Midbrain (tissue), 1 donor: ENCODE results near the gene HOXA11.

Experiments used
- DNase-seq: peaks from one replicate; lab custom pipeline; 2025; lab: John Stamatoyannopoulos, UW

Gene HOXA11

DNA sequence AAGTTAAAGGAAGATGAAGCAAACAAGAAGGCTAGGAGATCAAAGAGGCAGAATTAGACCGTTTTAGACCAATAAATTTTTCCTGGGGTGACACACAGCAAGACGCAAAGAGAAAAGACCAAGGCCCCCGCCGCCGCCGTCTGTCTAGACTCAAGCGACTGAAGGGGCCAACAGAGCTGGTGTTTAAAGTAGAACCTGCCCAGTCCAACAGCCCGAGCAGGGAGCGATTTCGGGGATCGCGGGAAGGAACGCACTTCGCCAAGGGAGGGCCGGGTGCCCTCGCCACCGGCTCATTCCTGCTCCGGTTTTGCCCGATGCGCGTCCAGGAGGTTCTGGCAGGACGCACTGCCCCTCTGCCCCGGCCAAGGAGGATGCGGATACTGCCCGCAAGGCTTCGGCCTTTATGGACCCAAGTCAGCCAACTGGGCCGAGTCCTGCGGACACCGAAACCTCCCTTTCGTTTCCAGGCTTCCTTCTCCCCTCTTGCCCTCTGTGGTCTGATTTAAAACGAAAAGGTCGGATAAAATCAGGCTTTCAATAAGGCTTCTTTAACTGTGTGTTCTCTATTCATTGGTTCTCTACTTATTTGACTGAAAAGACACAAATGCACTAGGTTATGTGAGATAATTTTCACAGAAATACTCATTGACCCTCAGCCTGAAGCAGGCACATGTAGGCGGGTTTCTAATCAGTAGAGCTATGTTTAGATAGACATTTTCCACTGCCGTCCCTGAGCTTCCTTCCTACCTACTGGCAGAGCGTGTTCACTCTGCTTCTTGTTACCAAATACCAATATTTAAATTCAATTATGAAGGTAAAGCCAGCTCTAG lies 26.4 kb downstream of the HOXA11 start:
- no peak for DNase-seq

DNA sequence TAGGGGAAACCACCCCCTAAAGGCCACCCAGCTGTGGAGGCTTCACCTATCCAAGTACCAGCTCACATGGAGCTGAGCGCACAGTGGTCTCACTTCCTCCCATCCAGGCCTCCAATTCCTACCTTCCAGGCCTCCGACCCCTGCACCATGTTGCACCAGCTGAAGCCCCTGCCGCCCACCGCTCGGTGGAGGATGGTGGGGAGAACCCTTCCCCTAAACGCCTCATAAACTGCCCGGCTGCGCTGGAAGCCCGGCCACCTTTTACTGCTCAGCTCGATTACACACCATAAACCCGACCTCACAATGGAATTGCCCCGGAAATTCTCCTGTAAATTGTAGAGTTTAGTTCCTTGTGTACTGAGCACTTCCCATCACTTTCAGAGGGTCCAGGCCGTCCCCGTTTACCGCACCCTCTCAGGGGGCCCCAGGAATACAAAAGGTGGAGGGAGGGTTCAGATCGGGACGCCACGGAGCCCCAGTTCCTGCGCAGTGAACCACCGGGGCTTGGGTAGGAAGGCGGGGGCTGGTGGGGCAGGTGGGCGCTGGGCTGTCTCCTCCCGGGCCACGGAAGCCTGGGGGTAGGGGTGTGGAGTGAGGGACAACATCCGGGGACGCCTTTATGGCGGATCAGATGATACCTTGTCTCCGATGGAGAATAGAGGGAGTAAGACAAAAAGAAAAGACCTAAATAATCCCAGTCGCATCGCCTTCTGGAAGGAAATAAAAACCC lies 27.2 kb downstream of the HOXA11 start:
- DNase-seq: no peak

DNA sequence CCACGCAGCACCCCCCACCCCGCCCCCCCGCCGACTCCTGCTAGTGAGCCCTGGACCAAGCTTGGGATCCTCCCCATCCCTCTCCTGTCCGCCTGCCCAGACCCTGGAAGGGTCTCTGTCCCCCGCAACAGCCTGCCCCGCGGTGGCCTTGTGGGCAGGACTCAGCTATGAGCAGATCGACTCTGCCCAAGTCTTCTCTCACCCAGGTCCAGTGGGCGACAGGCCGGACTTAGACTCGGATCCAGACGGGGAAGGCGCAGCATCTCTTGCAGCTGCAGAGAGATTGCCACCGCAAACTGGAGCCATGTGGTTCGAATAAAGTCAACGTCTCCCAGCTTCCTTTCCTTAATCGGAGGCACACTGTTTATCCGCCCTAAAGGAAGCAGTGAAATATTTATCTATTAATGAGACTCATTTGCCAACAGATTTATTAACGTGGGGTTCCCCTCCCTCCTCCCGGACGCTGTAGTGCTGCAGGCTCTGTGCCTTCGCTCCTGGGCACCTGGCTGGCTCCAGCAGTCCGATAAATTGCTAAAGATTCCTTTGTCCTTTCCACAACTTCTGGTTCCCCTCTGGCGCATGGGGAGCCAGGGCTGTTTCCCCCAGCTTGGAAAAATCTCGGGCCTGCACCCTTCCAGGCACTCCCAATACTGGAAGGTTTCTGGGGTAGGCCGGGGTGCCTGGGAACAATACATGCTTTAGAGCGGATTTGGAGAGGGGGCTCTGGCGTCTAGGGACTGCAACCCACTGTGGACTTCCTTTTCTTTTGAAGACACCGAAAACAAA lies 27.9 kb downstream of the HOXA11 start:
- DNase-seq: no peak

DNA sequence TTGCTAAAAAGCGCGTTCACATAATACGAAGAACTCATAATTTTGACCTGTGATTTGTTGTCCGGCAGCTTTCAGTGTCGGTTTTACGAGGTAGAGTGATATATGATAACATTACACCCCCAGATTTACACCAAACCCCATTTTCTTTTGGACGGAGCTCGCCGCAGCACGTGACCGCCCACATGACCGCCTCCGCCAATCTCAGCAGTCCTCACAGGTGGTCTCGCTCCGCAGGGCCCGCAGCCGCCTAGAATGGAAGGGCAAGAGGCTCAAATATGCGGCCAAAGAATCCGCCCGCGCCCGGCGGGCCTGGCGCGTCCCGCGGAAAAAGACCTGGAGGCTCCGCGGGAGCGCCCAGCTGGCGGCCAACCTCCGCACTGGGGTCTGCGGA lies 28.5 kb downstream of the HOXA11 start, which contains the start of gene HOXA7:
TSS of gene HOXA7 (minus strand) at position 168 of the 391 bp plus-strand sequence. CDS start at position 38, 130 bp downstream.
- no peak for DNase-seq

DNA sequence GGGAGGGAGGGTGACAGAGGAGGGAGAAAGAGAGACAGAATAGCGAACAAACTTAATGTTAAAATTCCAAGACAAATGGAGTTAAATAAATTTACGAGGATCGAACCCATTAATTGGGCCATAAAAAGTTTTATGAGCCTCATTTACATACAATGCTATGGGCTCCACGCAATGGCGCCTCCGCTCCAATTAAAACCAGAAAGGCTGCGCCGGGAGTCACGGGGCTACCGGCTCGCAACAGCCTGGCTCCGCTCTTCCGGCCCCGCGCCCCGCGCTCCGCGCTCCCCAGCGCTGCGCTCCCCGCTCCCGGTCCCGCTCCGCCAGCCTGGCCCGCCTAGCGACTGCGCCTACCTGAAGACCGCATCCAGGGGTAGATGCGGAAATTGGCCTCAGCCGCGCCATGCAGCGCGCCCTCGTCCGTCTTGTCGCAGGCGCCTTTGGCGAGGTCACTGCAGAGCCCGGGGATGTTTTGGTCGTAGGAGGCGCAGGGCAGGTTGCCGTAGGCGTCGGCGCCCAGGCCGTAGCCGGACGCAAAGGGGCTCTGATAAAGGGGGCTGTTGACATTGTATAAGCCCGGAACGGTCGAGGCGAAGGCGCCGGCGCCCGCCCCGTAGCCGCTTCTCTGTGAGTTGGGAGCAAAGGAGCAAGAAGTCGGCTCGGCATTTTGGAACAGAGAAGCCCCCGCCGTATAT lies 29.1 kb downstream of the HOXA11 start:
- DNase-seq: no peak

DNA sequence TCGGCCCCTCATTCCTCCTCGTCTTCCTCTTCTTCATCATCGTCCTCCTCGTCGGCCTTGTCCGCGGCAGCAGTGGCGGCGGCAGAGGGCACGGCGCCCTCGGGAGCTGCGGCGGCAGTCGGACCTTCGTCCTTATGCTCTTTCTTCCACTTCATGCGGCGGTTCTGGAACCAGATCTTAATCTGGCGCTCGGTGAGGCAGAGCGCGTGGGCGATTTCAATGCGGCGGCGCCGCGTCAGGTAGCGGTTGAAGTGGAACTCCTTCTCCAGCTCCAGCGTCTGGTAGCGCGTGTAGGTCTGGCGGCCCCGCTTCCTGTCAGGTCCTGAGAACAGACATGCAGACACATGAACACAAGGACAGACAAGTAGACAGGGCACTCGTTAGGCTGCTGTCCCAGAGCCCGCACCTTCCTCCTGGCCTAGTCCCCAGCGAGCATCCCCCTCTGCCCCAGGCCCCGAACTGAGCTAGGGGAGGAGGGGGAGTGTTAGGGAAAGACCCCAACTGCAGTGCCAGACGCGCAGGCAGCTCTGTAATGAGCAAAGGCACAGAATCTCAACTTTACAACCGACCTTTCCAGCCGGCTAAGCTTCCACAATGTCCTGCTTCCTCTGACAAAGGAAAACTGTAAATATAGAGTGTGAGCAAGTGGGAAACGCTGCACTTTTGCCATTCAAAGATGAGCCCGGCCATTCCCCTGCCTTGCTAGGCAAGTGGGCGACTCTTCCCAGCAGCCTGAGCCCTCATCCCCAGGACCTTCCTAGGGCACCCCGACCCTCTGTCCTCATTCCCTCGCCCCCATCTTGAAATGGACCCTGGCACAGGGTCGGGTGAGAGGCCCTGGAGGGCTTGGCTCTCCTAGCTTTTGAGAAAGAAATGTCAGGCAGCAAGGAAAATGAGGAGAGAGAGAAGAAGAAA lies 29.9 kb downstream of the HOXA11 start:
- no peak for DNase-seq

DNA sequence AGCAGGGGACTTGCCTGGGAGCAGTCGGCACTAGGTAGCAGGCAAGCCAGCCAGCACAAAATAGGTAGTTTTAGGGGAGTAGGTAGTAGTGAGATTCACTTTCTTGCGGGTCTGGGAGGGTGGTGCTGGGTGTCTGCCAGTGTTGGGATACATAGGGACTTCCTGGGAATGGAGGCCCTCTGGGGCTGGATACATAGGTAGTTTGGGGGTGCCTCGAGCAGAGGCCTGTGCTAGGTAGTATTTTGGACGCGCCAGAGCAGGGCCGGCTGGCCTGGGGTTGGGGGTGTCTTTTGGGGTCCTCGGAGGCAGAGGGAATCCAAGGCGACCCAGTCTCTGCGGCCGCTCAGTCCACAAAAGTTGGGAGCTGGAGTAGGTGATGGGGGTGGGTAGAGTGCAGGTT lies 30.7 kb downstream of the HOXA11 start:
- DNase-seq: no peak

DNA sequence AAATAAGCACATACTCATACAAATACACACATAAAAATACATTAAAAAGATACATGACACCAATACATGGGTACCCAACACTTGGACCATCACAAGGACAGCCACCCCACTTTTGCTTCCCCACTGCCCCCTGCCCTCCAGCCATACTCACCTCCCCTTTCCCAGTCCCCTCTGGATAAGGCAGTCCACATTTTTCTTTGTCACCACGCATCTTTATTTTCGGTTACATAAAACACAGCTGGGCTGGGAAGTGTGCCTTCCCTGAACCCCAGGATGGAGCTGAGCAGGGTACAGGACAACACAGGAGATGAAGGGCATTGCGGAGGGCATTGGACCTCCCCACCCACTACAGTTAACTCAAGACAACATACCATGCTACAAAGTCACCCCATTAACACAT lies 31.5 kb downstream of the HOXA11 start:
- no peak for DNase-seq

DNA sequence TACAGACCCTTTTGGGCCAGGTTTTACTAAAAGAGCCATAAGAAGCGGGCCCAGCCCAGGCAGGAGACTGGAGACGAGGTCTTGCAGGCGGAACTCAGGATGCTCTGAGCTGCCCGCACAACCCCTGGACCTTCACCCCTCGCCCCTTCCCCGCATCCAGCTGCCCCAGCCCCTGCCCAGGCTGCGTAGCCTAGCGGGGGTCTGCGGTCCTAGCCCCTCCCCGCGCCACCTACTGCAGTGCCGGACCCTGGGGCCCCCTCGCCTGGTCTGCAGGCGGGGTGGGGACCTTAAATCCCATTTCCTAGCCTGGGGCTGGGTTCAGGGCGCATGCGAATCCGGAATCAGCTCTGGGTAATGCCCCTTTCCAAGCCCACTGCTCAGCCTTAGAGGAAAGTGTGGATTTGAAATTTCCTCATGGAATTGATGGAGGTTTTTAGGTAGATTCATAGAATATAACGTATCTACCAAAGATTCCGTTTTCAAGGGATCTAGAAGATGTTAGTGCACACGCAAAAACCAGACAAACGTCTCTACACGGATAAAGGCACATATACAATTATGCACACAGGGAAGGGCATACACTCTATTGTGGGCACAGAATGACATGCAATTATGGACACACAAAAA lies 32.1 kb downstream of the HOXA11 start:
- DNase-seq: no peak

DNA sequence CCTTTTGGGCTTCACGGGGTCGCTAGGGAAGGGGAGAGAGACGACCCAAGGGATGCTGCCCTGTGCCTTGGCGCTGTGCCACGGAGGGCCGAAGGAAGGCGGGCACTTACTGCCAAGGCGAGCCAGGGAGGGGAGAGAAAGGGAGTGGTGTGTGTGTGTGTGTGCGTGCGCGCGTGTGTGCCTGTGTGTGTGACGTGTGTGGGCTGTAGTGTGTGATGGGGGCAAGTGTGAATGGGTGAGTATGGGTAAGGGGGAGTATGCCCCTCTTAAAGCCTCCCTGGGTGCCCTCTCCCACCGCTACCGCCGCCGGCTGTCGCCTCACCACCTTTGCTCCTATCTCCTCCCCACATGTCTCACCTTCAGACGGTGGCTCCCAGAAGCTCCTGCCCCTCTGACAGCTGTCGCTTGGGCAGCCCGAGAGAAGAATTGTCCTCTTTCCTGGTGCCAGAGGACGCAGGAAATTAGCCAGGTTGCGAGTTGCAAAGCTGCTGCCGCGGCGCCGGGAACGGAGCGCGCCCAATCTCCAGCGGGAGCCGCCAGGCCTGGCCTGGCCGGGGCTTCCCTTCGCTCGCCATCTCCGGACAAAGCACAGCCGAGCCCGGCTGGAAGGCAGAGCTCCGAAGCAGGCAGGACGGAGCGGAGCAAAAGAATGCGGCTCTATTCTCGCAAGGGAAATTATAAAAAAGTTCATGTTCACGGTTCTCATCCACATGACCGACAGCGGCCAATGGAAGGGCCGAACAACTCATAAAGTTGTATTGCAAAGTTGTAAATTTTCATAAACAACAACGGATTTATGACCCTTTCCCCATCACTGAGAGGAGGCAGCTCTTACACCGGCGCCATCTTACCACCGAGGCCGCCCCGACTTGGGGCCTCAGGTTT lies 32.9 kb downstream of the HOXA11 start, which contains the start of gene HOXA3:
TSS of gene HOXA3 (minus strand) at position 653 of the 885 bp plus-strand sequence. CDS start 41,943 bp downstream, outside the sequence.
- no peak for DNase-seq

DNA sequence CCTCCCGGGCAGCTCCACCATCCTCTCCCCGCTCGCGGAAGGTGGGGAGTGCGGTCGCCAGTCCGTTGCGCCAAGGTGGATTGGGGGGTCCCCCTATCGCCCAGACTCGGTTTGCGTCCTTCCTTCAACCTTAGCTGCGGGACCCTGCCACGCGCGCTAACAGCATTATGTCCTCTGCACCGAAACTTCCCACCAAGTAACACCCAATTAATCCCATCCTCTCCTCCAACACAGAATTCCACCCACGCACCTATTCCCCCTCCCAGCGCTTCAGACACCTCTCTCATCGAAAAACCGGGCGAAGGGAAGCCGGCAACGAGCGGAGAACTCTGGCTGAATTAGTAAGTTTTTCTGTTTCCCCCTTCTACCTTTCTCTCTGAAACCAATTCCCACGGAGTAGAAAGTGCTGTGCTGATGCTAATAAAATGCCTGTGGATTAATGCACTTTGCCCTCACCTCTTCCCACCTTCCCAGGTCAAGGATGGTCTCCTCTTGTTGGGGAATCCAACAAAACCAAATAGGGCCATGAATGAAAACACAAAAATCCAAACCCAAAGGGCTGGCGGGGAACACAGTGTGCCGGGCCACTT lies 33.6 kb downstream of the HOXA11 start:
- DNase-seq: no peak

DNA sequence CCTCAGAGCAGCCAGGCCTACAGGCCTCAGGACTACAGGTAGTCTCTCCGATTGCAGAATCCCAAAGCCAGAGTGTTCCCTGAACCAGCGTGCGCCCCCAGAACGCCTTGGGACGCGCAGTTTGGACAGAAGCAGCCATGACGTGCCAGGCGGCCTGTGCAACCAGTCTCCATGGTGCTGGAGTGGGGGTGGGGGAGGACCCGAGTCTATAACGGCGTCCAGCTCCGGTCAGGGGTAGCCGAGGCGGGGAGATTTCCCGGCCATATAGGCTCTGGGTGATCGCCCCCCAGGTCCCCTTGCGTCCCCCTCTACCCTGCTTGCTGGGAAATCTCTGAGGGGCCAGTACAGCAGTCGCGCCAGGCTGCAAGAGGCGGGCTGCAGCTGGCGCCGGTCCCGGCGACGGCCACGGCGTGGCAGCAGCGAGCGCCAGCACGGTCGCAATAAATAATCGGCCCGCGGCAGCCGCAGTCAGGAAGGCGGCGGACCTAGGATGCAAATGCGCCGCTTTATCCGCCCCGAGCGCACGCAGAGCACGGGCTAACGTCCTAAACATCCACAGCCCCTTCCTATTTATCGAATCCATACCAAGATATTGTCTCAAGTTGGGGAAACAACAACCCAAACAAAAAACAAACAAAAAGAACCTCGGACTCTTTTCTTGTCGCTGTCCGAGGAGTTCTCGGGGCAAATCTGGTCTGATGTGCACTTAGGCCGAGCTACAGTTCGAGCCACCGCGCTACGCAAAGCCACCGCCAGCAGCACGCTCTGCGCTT lies 34.3 kb downstream of the HOXA11 start:
- peak; percentile 32 for DNase-seq

DNA sequence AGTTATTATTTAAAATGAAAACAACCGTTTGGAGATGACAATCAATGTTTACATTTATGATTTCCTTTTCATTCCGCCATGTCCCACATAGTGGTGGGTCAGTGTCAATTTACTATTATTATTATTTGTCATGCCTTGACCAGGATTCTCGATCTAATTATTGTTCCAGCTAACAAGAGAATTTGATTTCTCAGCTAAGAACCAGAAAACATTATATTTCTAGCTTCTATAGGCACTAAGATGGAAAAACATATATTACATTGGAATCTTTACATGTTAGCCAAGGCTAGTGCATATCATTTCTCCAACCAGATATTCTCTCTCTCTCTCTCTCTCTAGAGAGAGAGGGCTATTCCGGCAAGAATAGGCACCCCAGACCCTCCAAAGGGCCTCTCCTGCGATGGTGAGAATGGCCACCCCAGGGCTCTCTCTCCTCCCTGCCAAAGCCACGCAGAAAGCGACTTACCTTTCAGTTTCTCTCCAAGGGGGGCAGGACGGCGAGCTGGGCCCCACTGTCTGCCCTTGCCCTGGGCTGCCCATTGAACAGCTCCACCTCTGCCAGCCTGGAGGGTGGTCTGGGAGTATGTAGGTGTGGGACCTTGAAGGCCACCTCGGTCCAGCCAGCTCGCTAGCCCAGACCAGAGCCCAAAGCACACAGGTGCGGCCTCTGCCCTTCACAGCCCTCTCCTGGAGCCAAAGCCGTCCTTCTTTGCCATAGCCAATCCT lies 35.0 kb downstream of the HOXA11 start:
- DNase-seq: no peak

DNA sequence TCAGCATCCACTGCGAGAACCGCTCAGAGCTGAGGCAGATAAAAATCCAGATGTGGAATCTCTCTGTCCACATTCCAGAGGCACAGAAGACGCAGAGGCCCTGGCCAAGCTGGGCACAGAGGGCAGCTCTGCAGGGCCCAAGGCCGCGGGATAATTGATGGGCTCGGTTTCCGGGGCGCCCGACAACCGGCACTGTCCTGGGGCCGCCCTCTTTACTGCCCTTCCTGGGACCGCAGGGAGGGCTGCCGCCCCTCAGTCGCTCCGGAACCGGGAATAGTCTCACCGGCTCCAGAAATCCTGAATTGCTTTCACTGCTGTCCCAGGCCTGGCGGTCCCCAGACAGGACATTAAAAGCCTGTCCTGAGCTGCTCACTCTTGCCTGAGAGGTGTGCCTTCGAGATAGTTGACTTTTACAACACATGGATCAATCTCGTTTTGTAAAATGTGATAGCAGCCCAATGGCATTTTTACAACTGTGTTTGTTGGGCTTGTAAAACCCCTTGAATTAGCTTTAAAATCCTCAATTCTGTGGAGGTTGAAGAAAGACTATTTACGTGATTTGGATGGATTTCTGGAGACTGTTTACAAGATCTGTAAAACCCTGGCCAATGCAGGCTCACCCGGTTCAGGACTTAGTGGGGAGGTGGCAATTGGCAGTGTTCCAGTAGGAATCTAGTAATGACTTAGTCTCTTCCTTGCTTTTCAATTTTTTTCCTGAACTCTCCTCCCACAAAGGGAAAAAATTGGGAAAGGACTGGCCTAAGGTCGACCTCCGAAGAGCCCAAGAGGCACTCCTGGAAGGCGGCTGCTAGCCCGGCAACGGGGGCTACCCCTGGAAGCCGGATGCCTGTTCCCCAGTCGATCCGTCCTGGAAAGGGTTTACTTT lies 36.0 kb downstream of the HOXA11 start:
- no peak for DNase-seq

DNA sequence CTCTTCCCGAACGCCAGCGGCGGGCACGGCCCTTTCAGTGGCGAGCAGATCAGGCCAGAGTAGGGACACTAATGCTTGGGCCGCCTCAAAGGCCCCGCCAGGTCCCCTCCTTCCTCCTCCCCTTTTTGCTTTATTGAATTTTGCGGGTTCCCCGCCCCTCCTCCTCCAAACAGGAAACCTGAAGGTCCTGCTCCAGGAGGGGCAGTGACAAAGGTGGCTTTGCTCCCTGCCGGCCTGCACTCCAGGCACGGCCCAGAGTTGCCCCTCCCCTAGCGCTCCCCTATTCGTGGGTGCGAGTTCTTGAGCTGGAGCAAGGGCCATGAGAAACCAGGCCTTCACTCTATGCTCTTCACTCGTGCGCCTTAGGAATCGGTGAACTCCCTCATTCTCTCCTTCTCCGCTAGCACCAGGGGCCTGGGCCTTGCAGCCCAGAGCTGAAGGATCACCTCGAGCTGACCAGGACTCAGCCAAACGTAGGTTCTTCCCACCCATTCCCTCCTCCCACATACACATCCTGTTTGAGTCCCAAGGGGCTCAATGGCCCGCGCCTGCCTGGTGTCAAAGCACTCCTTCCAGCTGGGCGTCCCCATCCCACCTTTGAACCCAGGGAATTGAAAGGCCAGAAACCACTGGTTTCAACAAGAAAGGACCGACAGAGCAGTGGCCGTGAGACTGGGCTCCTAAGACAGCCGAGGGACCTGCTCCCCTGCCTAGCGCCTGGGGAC lies 36.8 kb downstream of the HOXA11 start:
- DNase-seq: no peak
